Mesenchymal stem cell (in vitro differentiated cells and primary cell): ENCODE measurements around the gene MISP3.
"Not testable (repeated sequence)": the region's sequence is repeated elsewhere in the genome, so short reads cannot be mapped to it uniquely, and the experiment has no call there.

Source experiments
- DNase-seq: peaks from one replicate; pipeline ENCODE4 v3.0.0-alpha.2; 2013
- H2AFZ ChIP-seq: one replicate; pipeline ENCODE4 v1.6.1; 2013; ENCODE audit warnings: low read depth, mild to moderate bottlenecking, control low read depth, inconsistent platforms, low read length, moderate library complexity
- H2AK5ac ChIP-seq: 2 replicates; pipeline ENCODE4 v1.6.1; 2013; ENCODE audit warnings: low read length, moderate library complexity, mild to moderate bottlenecking, inconsistent platforms; ENCODE audit not compliant: severe bottlenecking
- H2BK120ac ChIP-seq: one replicate; pipeline ENCODE4 v1.6.1; 2013; ENCODE audit warnings: low read depth, mild to moderate bottlenecking, inconsistent platforms, low read length, moderate library complexity
- H2BK12ac ChIP-seq, 2 experiments: one replicate each; pipeline ENCODE4 v1.6.1; 2013; ENCODE audit warnings: inconsistent platforms in 2 of 2, low read length in 2 of 2, mild to moderate bottlenecking in 2 of 2, moderate library complexity in 2 of 2, control low read depth in 1 of 2
- H2BK15ac ChIP-seq: one replicate; pipeline ENCODE4 v1.6.1; 2013; ENCODE audit warnings: mild to moderate bottlenecking, low read depth, inconsistent platforms; ENCODE audit not compliant: poor library complexity, severe bottlenecking
- H2BK5ac ChIP-seq: 2 replicates; pipeline ENCODE4 v1.6.1; 2013; ENCODE audit warnings: low read depth, mild to moderate bottlenecking, low read length, control low read depth, inconsistent platforms; ENCODE audit not compliant: poor library complexity, severe bottlenecking
- H3K14ac ChIP-seq, 2 experiments: one replicate each; pipeline ENCODE4 v1.6.1; 2013; ENCODE audit warnings: inconsistent platforms in 2 of 2, low read length in 2 of 2, control low read depth in 1 of 2, mild to moderate bottlenecking in 1 of 2, moderate library complexity in 1 of 2
- H3K18ac ChIP-seq, 2 experiments: one replicate each; pipeline ENCODE4 v1.6.1; 2013; ENCODE audit warnings: inconsistent platforms in 2 of 2, low read length in 2 of 2, control low read depth in 1 of 2, low read depth in 1 of 2, mild to moderate bottlenecking in 1 of 2
- H3K23ac ChIP-seq, 2 experiments: one replicate each; pipeline ENCODE4 v1.6.1; 2013; ENCODE audit warnings: inconsistent platforms in 2 of 2, low read length in 2 of 2, mild to moderate bottlenecking in 2 of 2, moderate library complexity in 2 of 2, control low read depth in 1 of 2
- H3K27ac ChIP-seq: 2 replicates; pipeline ENCODE4 v1.5.1; 2013; ENCODE audit warnings: mild to moderate bottlenecking, moderate library complexity, low read length, control low read depth, inconsistent platforms; ENCODE audit not compliant: poor library complexity, severe bottlenecking
- H3K27me3 ChIP-seq, 2 experiments: 2 replicates each; pipeline versions ENCODE4 v1.6.1 to v1.7.0; 2013; ENCODE audit warnings: low read length in 2 of 2, mild to moderate bottlenecking in 2 of 2, moderate library complexity in 2 of 2, control low read depth in 1 of 2, inconsistent platforms in 1 of 2; ENCODE audit not compliant: control insufficient read depth in 1 of 2, insufficient read depth in 1 of 2
- H3K36me3 ChIP-seq, 2 experiments: 2 replicates each; pipeline versions ENCODE4 v1.6.1 to v1.7.0; 2013; ENCODE audit warnings: low read length in 2 of 2, control low read depth in 1 of 2, inconsistent platforms in 1 of 2, low read depth in 1 of 2, mild to moderate bottlenecking in 1 of 2; ENCODE audit not compliant: insufficient read depth in 2 of 2, control insufficient read depth in 1 of 2
- H3K4ac ChIP-seq, 2 experiments: one replicate each; pipeline ENCODE4 v1.6.1; 2013; ENCODE audit warnings: inconsistent platforms in 2 of 2, low read length in 2 of 2, mild to moderate bottlenecking in 2 of 2, moderate library complexity in 2 of 2, control low read depth in 1 of 2, low read depth in 1 of 2
- H3K4me1 ChIP-seq: 2 replicates; pipeline ENCODE4 v1.6.1; 2013; ENCODE audit warnings: low read depth, low read length, control low read depth; ENCODE audit not compliant: control insufficient read depth, insufficient read depth
- H3K4me2 ChIP-seq: 2 replicates; pipeline ENCODE4 v1.6.1; 2013; ENCODE audit warnings: low read length, mild to moderate bottlenecking, inconsistent platforms; ENCODE audit not compliant: poor library complexity, severe bottlenecking
- H3K4me3 ChIP-seq, 2 experiments: 2 replicates each; pipeline versions ENCODE4 v1.5.1 to v1.7.0; 2013; ENCODE audit warnings: low read length in 2 of 2, mild to moderate bottlenecking in 2 of 2, control low read depth in 1 of 2, low read depth in 1 of 2; ENCODE audit not compliant: insufficient read depth in 1 of 2
- H3K79me1 ChIP-seq: replicated peaks from 2 replicates; pipeline ENCODE4 v1.6.1; 2013; ENCODE audit warnings: mild to moderate bottlenecking, control low read depth, low read length, inconsistent platforms; ENCODE audit not compliant: poor library complexity, severe bottlenecking
- H3K9ac ChIP-seq: 2 replicates; pipeline ENCODE4 v1.7.0; 2013; ENCODE audit warnings: mild to moderate bottlenecking, low read length, moderate library complexity
- H3K9me3 ChIP-seq: 2 replicates; pipeline ENCODE4 v1.7.0; 2013; ENCODE audit warnings: mild to moderate bottlenecking, low read length; ENCODE audit not compliant: control insufficient read depth
- H4K8ac ChIP-seq: one replicate; pipeline ENCODE4 v1.6.1; 2013; ENCODE audit warnings: inconsistent platforms, mild to moderate bottlenecking, low read length, moderate library complexity
- H4K91ac ChIP-seq: one replicate; pipeline ENCODE4 v1.6.1; 2013; ENCODE audit warnings: mild to moderate bottlenecking, low read length, inconsistent platforms
- WGBS: methylation state at CpG from one replicate; pipeline ENCODE4 v1.1.7; 2013; ENCODE audit warnings: mixed read lengths; 5-methylcytosine and 5-hydroxymethylcytosine counted together

MISP3 gene

DNA sequence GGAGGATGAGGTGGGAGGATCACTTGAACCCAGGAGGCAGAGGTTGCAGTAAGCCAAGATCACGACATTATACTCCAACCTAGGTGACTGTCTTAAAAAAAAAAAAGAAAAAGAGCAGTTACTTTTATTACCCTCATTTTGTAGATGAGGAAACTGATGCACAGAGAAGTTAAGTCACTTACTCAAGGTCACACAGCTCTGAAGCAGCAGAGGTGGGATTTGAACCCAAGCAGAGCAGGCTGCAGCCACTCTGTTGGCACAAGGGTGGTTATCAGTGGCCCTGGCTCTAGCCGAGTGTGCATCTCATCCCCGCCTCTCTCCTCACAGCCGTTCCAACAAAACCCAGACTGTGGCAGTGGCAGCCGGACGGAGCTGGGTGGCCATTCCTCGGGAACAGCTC lies 33.4 kb upstream of the MISP3 start:
- H3K4me1 ChIP-seq: no peaks in the 10 kb centered on the region
- H2AK5ac ChIP-seq: no peak overlapping the region
- H3K9me3 ChIP-seq: no peaks in the 10 kb centered on the region
- H3K79me1 ChIP-seq: no peaks in the 10 kb centered on the region
- H2AFZ ChIP-seq: no peak overlapping the region
- H3K18ac ChIP-seq: no peak overlapping the region
- no peak overlapping the region for H3K9ac ChIP-seq
- H2BK12ac ChIP-seq: no peak overlapping the region
- peaks cover 0 to 9% of the 10 kb centered on the region in 2 experiments for H3K36me3 ChIP-seq
- no peak overlapping the region for H3K23ac ChIP-seq
- H2BK15ac ChIP-seq: no peak overlapping the region
- no peak overlapping the region for H3K4me3 ChIP-seq
- peaks cover 0 to 4% of the 10 kb centered on the region in 2 experiments for H3K27me3 ChIP-seq
- no peak overlapping the region for H2BK120ac ChIP-seq
- no peak overlapping the region for H4K91ac ChIP-seq
- no peak overlapping the region for H3K27ac ChIP-seq
- no peak for DNase-seq
- no peak overlapping the region for H3K4ac ChIP-seq
- H3K14ac ChIP-seq: no peak overlapping the region
- H4K8ac ChIP-seq: no peak overlapping the region
- H2BK5ac ChIP-seq: no peak overlapping the region
- 94% methylated on average over 6 of the region's 7 CpGs for WGBS
- H3K4me2 ChIP-seq: no peak overlapping the region

DNA sequence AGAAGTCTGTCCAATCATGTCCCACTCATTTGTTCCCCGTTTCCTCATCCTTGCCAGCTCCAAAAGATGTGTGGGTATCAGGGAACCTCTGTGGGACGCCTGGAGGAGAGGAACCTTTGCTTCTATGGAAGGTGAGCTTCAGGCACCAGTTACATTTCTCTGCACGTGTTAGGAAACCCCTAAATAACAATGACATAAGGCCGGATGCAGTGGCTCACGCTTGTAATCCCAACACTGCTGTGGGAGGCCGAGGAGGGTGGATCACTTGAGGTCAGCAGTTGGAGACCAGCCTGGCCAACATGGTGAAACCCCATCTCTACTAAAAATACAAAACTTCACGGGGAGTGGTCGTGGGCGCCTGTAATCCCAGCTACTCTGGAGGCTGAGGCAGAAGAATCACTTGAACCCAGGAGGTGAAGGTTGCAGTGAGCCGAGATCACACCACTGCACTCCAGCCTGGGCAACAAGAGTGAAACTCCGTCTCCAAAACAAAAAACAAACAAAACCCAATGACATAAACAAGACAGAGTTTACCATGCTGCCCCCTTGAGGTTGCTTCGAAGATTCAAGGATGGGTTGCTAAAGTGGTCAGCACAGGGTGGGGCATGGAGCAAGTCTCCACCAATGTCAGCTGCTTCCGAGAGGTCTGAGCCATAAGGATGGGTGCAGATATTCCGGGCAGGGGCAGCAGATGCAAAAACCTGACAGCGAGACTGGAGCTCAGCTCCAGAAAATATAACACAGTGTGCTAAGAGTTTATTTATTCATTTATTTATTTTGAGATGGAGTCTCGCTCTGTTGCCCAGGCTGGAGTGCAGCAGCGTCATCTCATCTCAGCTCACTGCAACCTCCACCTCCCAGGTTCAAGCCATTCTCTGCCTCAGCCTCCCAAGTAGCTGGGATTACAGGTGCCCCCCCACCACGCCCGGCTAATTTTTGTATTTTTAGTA lies 29.7 kb upstream of the MISP3 start:
- H2BK12ac ChIP-seq, H3K23ac ChIP-seq, H2BK120ac ChIP-seq, H3K4me2 ChIP-seq, H3K4me1 ChIP-seq, H2BK5ac ChIP-seq, H3K9me3 ChIP-seq, H3K79me1 ChIP-seq, H2AFZ ChIP-seq, H3K27ac ChIP-seq, H3K14ac ChIP-seq, H2AK5ac ChIP-seq, H4K91ac ChIP-seq, H4K8ac ChIP-seq, H2BK15ac ChIP-seq, H3K4ac ChIP-seq, H3K27me3 ChIP-seq: not testable (repeated sequence)
- DNase-seq: peak; percentile 91
- H3K9ac ChIP-seq: peak overlapping the region; percentile 69
- H3K4me3 ChIP-seq: peak overlapping the region in 1 of 2 experiments; percentile 45
- H3K18ac ChIP-seq: peak overlapping the region in 1 of 2 experiments; percentile 34
- 82% methylated on average over 18 of the region's 19 CpGs for WGBS
- H3K36me3 ChIP-seq: peaks cover 0 to 14% of the 10 kb centered on the region in 2 experiments

GRCh38 chr19:14047866-14048265 lies 24.7 kb upstream of the MISP3 start:
- H3K79me1 ChIP-seq, H4K8ac ChIP-seq, H3K4ac ChIP-seq, DNase-seq, H3K14ac ChIP-seq, H2BK12ac ChIP-seq, H2AK5ac ChIP-seq, H2BK15ac ChIP-seq, H3K9me3 ChIP-seq, H3K9ac ChIP-seq, H3K4me1 ChIP-seq, H3K23ac ChIP-seq, H2BK120ac ChIP-seq, H2AFZ ChIP-seq, H4K91ac ChIP-seq, H3K18ac ChIP-seq, H3K27me3 ChIP-seq, H3K4me2 ChIP-seq, H3K27ac ChIP-seq, H3K4me3 ChIP-seq, H2BK5ac ChIP-seq: not testable (repeated sequence)
- 97% methylated on average over 9 of the region's 10 CpGs for WGBS
- H3K36me3 ChIP-seq: peaks cover 0 to 19% of the 10 kb centered on the region in 2 experiments

GRCh38 chr19:14048443-14049153 lies 24.0 kb upstream of the MISP3 start:
- WGBS: 56% methylated on average over 6 of the region's 8 CpGs

More at GRCh38 chr19:14048443-14049153, 24.0 kb upstream of the MISP3 start:
- Histone ChIP-seq H4K8ac (no peak overlapping the region), H2BK12ac (no peak overlapping the region), H3K79me1 (no peaks in the 10 kb centered on the region), H2BK15ac (no peak overlapping the region), H2AFZ (no peak overlapping the region), H3K4me2 (no peak overlapping the region), H3K4me1 (peaks cover 4% of the 10 kb centered on the region), H2BK5ac (no peak overlapping the region), H3K9me3 (peaks cover 3% of the 10 kb centered on the region), H3K18ac (no peak overlapping the region), H3K36me3 (peaks cover 0 to 19% of the 10 kb centered on the region in 2 experiments), H3K4me3 (no peak overlapping the region), H3K14ac (no peak overlapping the region), H3K27ac (no peak overlapping the region), H4K91ac (no peak overlapping the region), H2AK5ac (no peak overlapping the region), H2BK120ac (no peak overlapping the region), H3K9ac (no peak overlapping the region), H3K4ac (no peak overlapping the region), H3K27me3 (no peaks in the 10 kb centered on the region), H3K23ac (no peak overlapping the region)
- peak; percentile 88 for DNase-seq
